Erythroblast (primary cell): ENCODE data around the gene SLC40A1.

Source experiments
- DNase-seq, 2 experiments: peaks; one replicate each; lab custom pipeline; 2025; lab: John Stamatoyannopoulos, UW
- GATA1 ChIP-seq: IDR thresholded peaks from 2 replicates; pipeline ENCODE4 v1.6.1; 2011; ENCODE audit warnings: low read depth, mild to moderate bottlenecking, control low read depth, low read length, moderate library complexity
- POLR2A ChIP-seq: IDR thresholded peaks from 2 replicates; pipeline ENCODE4 v1.6.1; 2011; ENCODE audit warnings: mild to moderate bottlenecking, low read length

Gene SLC40A1

GRCh38 chr2:189569295-189569910 is 11.2 kb downstream of the SLC40A1 start:
- DNase-seq: no peak

GRCh38 chr2:189566046-189566445 is 14.5 kb downstream of the SLC40A1 start:
- TF ChIP-seq GATA1: no peak
- no peak for TF ChIP-seq POLR2A
- no peak for DNase-seq

More at GRCh38 chr2:189569295-189569910, 11.2 kb downstream of the SLC40A1 start:
- no peak for TF ChIP-seq GATA1
- TF ChIP-seq POLR2A: no peak

GRCh38 chr2:189561371-189562038 is 19.1 kb downstream of the SLC40A1 start:
- no peak for DNase-seq

GRCh38 chr2:189560273-189560586 is 20.4 kb downstream of the SLC40A1 start:
- TF ChIP-seq POLR2A: no peak
- TF ChIP-seq GATA1: no peak
- no peak for DNase-seq

More at GRCh38 chr2:189561371-189562038, 19.1 kb downstream of the SLC40A1 start:
- TF ChIP-seq POLR2A (no peak), GATA1 (no peak)

- TF ChIP-seq POLR2A (no peak), GATA1 (no peak)
- DNase-seq: no peak
These were observed 20.9 kb downstream of the SLC40A1 start for GRCh38 chr2:189559579-189560272.

GRCh38 chr2:189558516-189559272 is 21.9 kb downstream of the SLC40A1 start:
- TF ChIP-seq GATA1: no peak
- TF ChIP-seq POLR2A: no peak
- no peak for DNase-seq

- no peak for TF ChIP-seq GATA1
- TF ChIP-seq POLR2A: no peak
- no peak for DNase-seq
These were observed 23.2 kb downstream of the SLC40A1 start for GRCh38 chr2:189557373-189557772.

GRCh38 chr2:189556526-189556925 is 24.1 kb downstream of the SLC40A1 start:
- TF ChIP-seq GATA1: no peak
- no peak for TF ChIP-seq POLR2A
- no peak for DNase-seq

GRCh38 chr2:189555232-189555631 is 25.4 kb downstream of the SLC40A1 start:
- TF ChIP-seq GATA1 (no peak), POLR2A (no peak)
- no peak for DNase-seq

GRCh38 chr2:189553504-189554088 is 27.0 kb downstream of the SLC40A1 start:
- TF ChIP-seq GATA1 (no peak), POLR2A (no peak)
- DNase-seq: no peak

- DNase-seq: no peak
- TF ChIP-seq GATA1 (no peak), POLR2A (no peak)
These were observed 27.6 kb downstream of the SLC40A1 start for GRCh38 chr2:189552991-189553404.

- no peak for DNase-seq
- TF ChIP-seq POLR2A: no peak
- no peak for TF ChIP-seq GATA1
These were observed 28.1 kb downstream of the SLC40A1 start for GRCh38 chr2:189552334-189552990.

- no peak for TF ChIP-seq GATA1
- no peak for TF ChIP-seq POLR2A
- DNase-seq: no peak
These were observed 28.8 kb downstream of the SLC40A1 start for GRCh38 chr2:189551808-189552207.
